PFSK-1 (cell line): Measurements from ENCODE around the gene USP20.

Experiments used
- POLR2AphosphoS5 ChIP-seq: IDR thresholded peaks from 2 replicates; pipeline ENCODE4 v1.6.1; 2012; ENCODE audit warnings: low read depth, mild to moderate bottlenecking, control low read depth, low read length, moderate library complexity
- SIN3A ChIP-seq: IDR thresholded peaks from 2 replicates; pipeline ENCODE4 v1.6.1; 2012; ENCODE audit warnings: mild to moderate bottlenecking, low read length, moderate library complexity, borderline replicate concordance; ENCODE audit not compliant: insufficient read depth
- TAF1 ChIP-seq: IDR thresholded peaks from 2 replicates; pipeline ENCODE4 v1.6.1; 2012; ENCODE audit warnings: low read length, control low read depth, borderline replicate concordance; ENCODE audit not compliant: insufficient read depth

DNA sequence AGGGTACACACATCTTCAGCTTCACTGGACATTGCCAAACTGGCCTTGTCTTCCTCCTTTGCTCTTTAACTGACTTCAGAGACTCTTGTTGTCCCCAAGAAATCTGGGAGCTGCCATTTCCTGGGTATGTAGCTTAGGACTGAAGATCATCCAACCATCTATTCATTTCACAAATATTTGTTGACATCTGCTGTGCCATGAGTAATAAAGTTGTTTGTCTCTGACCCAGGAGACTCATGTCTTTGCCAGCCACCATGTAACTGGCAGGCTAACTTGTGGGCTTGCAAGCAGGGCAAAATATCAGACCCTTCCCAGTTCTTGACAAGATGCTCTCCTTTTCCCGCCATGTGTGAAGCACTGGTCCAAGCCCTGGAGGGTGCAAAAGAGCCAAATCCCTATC lies 49.4 kb upstream of the USP20 start:
- TF ChIP-seq POLR2AphosphoS5 (no peak), TAF1 (no peak), SIN3A (no peak)
